Measurements from ENCODE around the gene OR4D11.
"Not testable (repeated sequence)": the region's sequence is repeated elsewhere in the genome, so short reads cannot be mapped to it uniquely, and the experiment has no call there.

The OR4D11 gene

GRCh38 chr11:59503276-59503675 lies at the start of gene OR4D11:
Gene OR4D11 (plus strand): TSS chr11:59503576. CDS start chr11:59503576, 0 bp downstream.
- no peak for DNase-seq (ENCODE audit: low read depth)

GRCh38 chr11:59456661-59457060 lies 46.7 kb upstream of the OR4D11 start, which contains the start of gene OR4D6:
Gene OR4D6 (plus strand): TSS chr11:59456961. CDS start chr11:59456961, 0 bp downstream.
- DNase-seq (ENCODE audit: low read depth): no peak

- DNase-seq (ENCODE audit: low read depth): no peak
Observed at GRCh38 chr11:59459916-59460315, 43.5 kb upstream of the OR4D11 start.

GRCh38 chr11:59463190-59463641 lies 40.2 kb upstream of the OR4D11 start:
- peak; percentile 7 for DNase-seq (ENCODE audit: low read depth)

- DNase-seq (ENCODE audit: low read depth): no peak
Observed at GRCh38 chr11:59473015-59473414, 30.4 kb upstream of the OR4D11 start, which contains the start of gene OR4D10. Gene OR4D10 (plus strand): TSS chr11:59473315. CDS start chr11:59477430, 4,115 bp downstream.

- no peak for DNase-seq (ENCODE audit: low read depth)
Observed at GRCh38 chr11:59475176-59475575, 28.2 kb upstream of the OR4D11 start.

GRCh38 chr11:59479906-59480305 lies 23.5 kb upstream of the OR4D11 start:
- DNase-seq (ENCODE audit: low read depth): no peak

GRCh38 chr11:59480359-59480758 lies 23.0 kb upstream of the OR4D11 start:
- DNase-seq (ENCODE audit: low read depth): no peak

GRCh38 chr11:59501931-59502330 lies 1.4 kb upstream of the OR4D11 start:
- no peak for DNase-seq (ENCODE audit: low read depth)

GRCh38 chr11:59510941-59511589 lies 7.7 kb downstream of the OR4D11 start, which contains the start of gene OR4D9:
Gene OR4D9 (plus strand): TSS chr11:59511539. CDS start chr11:59514913, 3,374 bp downstream.
- no peak for DNase-seq (ENCODE audit: low read depth)

- no peak for DNase-seq (ENCODE audit: low read depth)
Observed at GRCh38 chr11:59511675-59512074, 8.3 kb downstream of the OR4D11 start.

- not testable (repeated sequence) for DNase-seq (ENCODE audit: low read depth)
Observed at GRCh38 chr11:59520139-59520538, 16.8 kb downstream of the OR4D11 start.

- DNase-seq (ENCODE audit: low read depth): no peak
Observed at GRCh38 chr11:59520741-59521140, 17.4 kb downstream of the OR4D11 start.

- DNase-seq (ENCODE audit: low read depth): no peak
Observed at GRCh38 chr11:59523541-59523940, 20.2 kb downstream of the OR4D11 start.

GRCh38 chr11:59528711-59529110 lies 25.3 kb downstream of the OR4D11 start:
- DNase-seq (ENCODE audit: low read depth): no peak

GRCh38 chr11:59532620-59533019 lies 29.2 kb downstream of the OR4D11 start:
- DNase-seq (ENCODE audit: low read depth): no peak

- DNase-seq (ENCODE audit: low read depth): no peak
Observed at GRCh38 chr11:59534676-59535075, 31.3 kb downstream of the OR4D11 start.

- DNase-seq (ENCODE audit: low read depth): no peak
Observed at GRCh38 chr11:59542142-59542810, 38.9 kb downstream of the OR4D11 start.

- DNase-seq (ENCODE audit: low read depth): not testable (repeated sequence)
Observed at GRCh38 chr11:59543713-59544112, 40.3 kb downstream of the OR4D11 start.

- no peak for DNase-seq (ENCODE audit: low read depth)
Observed at GRCh38 chr11:59544869-59545178, 41.4 kb downstream of the OR4D11 start.

- no peak for DNase-seq (ENCODE audit: low read depth)
Observed at GRCh38 chr11:59545179-59546020, 42.0 kb downstream of the OR4D11 start.

GRCh38 chr11:59547605-59548308 lies 44.4 kb downstream of the OR4D11 start:
- DNase-seq (ENCODE audit: low read depth): not testable (repeated sequence)
